HT-29 (cell line): ENCODE results near the gene NGFR. TPM values are rescaled to one million over a fixed set of nuclear protein-coding genes. Genes with fewer than 3 reads are reported as not detected.

Source experiments
- DNase-seq: peaks from one replicate; pipeline ENCODE4 v3.0.0-alpha.2; 2015; ENCODE audit warnings: low spot score
- total RNA-seq: library from RNA; depleted of rRNA; stranded (reverse); fragments of >200 nt; shearing (Covaris generic); gene quantifications from 2 replicates; pipeline ENCODE4 v1.2.3, GENCODE V29; 2014

The NGFR gene
- total RNA-seq, 1 experiment from 2014 or later: not detected

DNA sequence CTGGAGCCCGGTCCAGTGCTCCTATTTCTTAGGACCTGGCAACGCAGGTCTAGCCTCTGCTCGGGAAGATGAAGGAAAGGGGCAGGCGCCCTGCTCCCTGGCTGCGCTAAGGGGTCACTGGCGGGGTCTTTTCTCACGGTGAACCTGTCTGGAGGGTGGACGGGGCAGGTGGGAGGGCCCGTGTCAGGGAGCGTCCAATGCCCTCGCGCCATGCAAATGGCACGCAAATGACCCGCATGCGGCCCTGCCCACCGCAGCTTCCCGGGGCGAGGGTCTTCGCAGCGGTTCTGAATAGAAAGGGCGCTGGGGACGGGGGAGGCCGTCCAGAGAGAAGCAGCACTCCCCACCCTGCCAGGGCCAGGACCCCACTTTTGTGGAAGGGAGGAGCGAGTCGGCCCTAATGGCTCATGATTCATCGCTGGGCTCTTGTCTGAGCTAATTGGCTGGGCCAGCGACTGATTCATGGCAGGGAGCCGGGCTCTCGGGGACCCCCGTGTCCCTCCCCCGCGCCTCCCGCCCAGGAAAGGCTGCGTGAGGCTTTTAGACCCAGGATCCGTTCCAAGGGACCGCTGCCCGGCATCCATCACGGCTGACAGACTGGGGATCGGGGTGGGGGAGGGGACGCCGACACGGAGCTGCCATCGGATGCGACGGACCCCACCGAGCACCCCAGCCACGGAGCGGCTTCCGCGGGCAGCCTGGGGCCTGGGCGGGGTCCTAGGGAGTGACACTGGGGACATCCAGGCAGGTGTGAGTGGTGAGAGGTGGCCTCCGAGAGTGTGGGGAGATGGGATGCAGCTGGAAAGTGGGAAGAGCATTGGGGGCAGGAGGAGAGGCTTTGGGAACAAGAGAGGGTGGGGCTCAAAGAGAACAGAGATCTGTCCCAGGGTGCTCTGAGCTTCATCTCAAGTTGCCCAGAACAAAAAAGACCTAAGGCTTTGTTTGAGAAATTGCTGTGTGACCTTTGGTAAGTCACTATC lies 25.0 kb upstream of the NGFR start:
- no peak for DNase-seq

- DNase-seq: no peak
Measured at GRCh38 chr17:49471089-49471683, 23.9 kb upstream of the NGFR start.

- DNase-seq: no peak
Measured at GRCh38 chr17:49471769-49472168, 23.3 kb upstream of the NGFR start.

- DNase-seq: no peak
Measured at GRCh38 chr17:49472527-49472926, 22.6 kb upstream of the NGFR start.

- no peak for DNase-seq
Measured at GRCh38 chr17:49473900-49474751, 21.0 kb upstream of the NGFR start.

GRCh38 chr17:49477709-49478108 lies 17.4 kb upstream of the NGFR start:
- no peak for DNase-seq

DNA sequence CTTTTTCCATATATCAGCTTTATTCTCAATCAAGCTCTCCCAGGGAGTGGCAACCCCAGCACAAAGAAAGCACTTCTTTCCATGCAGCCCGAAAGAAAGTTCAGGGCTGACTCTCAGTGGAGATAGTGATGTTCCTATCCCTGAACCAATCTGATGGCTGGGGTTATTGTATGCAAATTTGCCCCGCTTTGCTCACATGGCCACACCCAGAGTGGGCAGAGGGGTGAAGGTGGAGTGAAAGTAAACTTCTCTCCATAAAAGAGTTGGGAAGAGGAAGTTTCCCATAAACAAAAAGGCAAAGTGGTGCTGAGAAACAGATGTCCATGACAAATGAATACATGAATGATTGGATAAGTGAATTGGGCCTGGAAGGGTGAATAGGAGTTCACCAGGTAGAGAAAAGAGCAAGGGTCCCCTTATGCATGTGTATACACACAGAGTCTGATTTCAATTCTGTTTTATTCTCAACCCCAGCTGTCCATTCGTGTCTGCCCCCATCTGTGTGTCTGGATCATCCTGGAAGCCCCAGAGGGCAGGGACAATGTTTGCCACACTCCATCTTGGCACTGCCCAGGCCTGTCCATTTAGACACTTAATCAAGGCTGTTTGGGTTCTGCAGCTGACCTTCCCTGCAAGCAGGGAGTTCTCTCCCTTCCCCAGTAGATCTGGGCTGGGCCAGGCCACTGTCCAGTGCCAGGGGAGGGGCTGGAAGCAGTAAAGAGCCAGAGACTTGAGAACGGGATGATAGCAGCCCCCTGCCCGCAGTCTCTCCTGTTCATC lies 14.1 kb upstream of the NGFR start:
- no peak for DNase-seq

GRCh38 chr17:49482144-49482817 lies 12.8 kb upstream of the NGFR start:
- no peak for DNase-seq

DNA sequence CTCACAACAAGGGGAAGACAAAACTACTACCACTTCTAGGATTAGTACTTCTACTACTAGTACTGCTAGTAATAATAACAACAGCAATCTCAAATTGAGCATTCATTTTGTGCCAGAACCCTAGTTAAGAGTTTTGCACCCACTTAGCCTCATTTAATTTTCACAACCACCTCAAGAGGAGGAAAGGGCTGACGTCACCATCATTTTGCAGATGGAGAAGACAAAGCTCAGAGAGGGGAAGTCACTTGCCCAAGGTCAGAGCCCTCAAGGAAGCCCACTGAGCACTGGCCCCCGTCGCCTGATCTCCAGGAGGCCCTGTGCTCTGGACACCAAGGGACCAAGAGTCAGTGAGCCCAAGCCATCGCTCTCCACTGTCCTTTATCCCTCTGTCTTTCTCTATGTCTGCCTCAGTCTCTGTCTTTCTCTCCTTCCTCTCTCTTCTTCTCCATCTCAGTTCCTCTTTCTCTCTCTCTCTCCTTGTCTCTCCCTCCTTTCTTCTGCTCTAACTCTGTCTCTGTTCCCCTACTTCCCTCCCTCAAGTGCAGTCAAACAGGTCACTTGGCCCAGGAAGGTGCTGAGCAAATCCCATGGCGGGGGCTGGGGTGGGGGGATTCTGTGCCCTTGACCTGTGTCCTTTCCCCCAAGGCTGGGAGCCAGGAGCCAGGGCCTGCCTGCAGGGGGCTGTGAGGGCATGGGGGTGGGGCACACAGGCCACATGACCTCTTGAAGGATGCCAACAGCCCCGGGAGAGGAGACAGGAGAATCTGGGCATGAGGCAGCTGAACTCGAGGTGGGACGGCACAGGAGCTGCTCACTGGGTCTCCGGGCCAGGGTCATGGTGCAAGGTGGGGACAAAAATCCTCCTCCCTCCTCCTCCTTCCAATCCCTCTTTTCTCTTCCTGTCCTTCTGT lies 11.2 kb upstream of the NGFR start:
- no peak for DNase-seq

- DNase-seq: no peak
Measured at GRCh38 chr17:49484588-49484987, 10.5 kb upstream of the NGFR start.

DNA sequence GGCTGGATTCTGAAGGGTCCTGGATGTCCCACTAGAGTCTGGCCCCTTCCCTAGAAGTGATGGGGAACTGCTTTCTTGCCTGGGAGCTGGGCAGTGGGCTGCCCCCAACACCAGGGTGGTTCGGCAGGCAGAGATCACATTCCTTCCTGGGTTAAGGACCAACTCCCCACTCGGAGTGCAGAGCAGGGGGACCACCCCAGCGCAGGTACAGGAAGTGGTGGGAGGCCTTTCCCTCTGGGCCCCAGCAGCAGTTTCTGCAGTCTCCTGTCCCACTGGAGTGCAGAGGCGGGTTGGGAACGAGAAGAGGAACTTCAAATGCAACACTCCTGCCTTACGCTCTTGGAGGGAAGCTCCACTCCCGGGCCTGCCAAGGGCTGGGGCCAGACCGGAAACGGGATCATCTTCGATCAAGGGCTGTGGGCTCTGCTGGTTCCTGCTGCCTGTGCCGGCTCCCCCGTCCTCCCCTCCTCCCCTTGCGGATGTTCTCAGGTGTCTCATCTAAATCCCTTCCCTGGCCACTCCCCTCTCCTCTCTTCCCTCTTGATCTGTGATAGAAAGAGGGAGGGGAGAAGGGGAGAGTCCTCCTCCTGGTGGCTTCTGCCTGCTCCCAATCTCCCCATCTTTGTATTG lies 9.0 kb upstream of the NGFR start:
- no peak for DNase-seq

GRCh38 chr17:49487183-49487582 lies 7.9 kb upstream of the NGFR start:
- DNase-seq: no peak

DNA sequence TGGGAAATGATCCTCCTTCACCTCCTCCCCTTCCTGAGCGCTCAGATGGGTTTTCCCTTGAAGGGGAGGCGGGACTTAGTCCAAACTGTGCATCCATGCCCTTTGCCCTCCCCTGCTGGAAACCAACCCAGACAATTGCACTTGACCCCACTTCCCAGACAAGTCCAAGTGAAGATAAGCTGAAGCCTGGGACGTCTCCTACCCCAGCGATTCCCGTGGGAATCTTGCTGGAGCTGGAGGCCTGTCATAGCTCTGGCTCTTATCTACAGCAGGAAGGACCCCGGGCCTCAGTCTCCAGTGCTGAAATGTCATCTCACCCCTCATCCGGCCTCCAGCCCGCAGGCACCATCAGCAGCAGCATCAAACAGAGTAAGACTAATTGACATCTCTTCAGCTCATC lies 6.5 kb upstream of the NGFR start:
- DNase-seq: no peak

DNA sequence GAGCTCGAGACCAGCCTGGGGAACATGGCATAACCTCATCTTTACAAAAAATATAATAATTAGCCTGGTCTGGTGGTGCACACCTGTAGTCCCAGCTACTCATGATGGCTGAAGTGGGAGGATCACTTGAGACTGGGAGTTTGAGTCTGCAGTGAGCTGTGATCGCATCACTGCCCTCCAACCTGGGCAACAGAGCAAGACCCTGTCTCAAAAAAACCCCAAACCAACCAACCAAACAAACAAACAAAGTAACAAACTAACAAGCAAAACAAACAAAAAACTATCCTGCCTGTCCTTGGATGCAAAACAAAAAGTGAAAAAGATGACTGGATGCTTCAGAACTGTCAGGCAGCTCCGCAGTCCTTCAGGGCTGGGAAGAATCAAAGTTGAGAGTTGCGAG lies 5.7 kb upstream of the NGFR start:
- no peak for DNase-seq

DNA sequence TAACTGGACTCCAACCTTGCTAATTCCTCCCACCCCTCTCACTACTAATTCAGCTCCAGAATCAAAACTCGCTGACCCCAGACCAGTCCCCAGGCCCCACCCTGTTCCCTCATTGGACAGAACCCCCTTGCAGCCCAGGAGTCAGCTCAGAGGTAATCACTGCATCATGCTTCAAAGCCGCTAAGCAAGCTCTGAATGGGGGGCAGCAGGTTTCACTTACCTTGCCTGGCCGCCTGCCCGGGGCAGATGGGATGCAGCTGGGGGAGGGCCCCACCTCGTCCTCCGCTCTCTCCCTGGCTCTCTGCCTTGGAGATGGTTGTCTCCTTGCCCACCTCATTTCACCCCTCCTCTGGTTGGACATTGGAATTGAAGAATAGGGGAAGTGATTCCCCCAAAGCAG lies 4.8 kb upstream of the NGFR start:
- no peak for DNase-seq

- no peak for DNase-seq
Measured at GRCh38 chr17:49491192-49491769, 3.8 kb upstream of the NGFR start.

- DNase-seq: no peak
Measured at GRCh38 chr17:49494399-49494985, 601 bp upstream of the NGFR start.

DNA sequence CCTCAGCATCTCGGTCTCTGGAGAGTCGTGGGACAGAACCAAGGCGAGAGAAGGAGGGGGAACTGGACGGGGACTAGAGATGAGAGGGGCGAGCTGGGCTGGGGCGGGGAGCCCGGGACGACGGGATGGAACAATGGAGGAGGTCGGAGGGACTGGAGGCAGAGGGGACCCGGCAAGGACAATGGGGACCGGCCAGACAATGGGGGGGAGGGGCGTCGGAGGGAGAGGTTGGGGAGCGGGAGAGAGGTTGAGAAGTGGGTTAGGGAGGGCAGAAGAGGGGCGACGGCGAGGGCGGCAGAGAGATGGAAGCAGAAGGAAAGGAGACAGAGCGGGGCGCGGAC lies 719 bp downstream of the NGFR start:
- DNase-seq: no peak
